ENCODE results near the gene SNX7.

Gene SNX7

GRCh38 chr1:98700228-98700627 is 38.7 kb downstream of the SNX7 start:
- DNase-seq = no peak

- no peak for DNase-seq
Observed at GRCh38 chr1:98702976-98703375, 41.5 kb downstream of the SNX7 start.

- no peak for DNase-seq
Observed at GRCh38 chr1:98704474-98704873, 43.0 kb downstream of the SNX7 start.

DNA sequence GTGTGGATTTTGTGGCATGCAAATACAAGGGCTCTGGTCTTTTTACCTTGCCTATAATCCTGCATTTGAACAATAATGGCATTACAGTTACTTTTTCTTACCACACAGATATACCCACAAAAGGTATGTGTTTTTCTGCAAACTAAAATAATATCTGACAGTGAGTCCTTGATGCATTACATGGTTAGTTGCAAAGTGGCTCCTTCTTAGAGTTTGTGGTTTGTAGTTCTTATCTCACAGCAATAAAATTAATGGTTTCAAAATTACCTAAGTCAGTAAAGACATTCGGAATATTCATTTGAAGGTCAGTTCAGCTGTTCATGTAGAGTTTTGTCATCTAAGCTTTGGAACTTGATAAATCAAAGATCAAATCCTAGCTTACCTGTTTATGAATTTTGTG is 43.5 kb downstream of the SNX7 start:
- no peak for DNase-seq

DNA sequence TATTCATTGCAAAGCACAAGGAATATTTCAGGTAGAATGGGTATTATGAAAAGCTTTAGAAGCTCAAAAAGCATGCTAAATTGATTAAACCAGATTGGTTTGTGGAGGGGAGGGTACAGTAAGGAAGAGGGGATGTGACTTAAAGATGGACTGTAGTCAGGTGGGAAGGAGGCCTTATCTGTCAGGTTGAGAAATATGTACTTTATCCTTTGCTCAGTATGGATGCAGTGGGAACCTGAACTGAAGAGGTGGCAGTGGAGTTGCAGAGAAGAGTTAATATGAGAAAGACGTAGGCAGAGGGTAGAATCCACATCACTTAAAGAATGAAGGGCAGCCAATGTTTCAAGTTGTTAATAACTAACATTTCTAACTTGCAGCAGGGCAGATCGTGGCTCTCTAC is 44.1 kb downstream of the SNX7 start:
- DNase-seq = no peak

GRCh38 chr1:98706173-98706843 is 44.8 kb downstream of the SNX7 start:
- no peak for DNase-seq

DNA sequence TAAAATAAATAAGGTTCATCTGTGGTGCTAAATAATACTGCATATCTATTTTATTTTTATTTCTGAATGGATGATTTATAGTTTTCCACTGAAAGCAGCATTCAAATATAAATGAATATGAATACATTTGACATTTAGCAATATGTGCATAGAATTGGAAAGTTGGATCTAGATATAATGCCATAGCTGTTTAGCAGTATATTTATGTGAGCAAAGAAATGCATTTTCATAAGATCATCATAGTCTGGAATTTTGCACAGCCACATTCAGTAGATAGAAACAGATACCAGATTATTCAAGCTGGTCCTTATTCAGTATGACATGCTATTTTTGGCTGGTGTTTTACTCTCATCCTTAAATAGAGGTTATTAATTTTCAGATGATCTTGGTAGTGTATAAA is 46.0 kb downstream of the SNX7 start:
- no peak for DNase-seq

GRCh38 chr1:98709906-98710305 is 48.4 kb downstream of the SNX7 start:
- no peak for DNase-seq

DNA sequence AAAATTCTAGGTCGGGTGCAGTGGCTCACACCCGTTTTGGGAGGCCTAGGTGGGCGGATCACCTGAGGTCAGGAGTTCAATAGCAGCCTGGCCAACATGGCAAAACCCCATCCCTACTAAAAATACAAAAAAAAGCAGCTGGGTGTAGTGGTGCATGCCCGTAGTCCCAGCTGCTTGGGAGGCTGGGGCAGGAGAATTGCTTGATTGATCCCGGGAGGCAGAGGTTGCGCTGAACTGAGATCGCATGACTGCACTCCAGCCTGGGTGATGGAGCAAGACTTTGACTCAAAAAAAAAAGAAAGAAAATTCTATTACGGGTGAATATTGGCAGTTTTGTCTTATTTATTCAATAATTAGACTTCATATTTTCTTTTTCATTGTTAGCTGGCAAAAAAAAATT is 62.1 kb downstream of the SNX7 start:
- DNase-seq = no peak

DNA sequence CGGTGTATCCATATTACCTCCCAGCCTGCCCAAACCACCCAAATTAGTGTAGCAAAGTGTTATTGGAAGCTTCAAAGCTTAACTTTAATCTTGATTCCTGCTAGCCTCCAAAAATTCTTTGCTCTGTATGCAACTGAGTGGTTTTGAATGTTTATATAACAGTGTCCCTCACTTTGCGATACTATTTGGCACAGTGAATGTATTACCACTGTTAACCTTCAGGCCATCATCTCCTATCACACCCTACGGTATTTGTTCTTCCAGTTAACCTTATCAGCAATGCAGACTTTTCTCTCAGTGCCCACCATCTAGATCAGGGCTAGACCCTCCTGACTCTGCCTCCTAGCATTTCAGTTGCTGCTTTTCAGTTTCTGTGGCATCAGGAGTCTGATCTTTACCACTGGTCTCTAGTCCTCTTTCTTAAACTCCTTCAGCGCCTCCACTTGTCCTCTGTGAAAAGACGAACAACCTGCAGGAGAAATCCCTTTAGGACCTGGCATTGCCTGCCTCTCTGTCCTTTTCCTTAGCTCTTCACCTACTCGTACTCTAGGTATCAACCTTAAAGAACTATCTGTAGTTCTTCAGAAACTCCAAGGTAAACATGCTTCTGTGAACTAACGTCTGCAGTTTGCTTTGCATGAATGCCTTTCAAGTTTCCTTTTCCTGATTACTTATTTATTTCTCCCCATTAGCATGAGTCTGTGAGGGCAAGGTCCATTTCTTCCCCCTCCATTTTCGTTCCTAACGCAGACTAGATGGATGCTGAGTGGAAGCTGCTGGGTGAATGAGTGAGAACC is 71.7 kb downstream of the SNX7 start:
- no peak for DNase-seq

DNA sequence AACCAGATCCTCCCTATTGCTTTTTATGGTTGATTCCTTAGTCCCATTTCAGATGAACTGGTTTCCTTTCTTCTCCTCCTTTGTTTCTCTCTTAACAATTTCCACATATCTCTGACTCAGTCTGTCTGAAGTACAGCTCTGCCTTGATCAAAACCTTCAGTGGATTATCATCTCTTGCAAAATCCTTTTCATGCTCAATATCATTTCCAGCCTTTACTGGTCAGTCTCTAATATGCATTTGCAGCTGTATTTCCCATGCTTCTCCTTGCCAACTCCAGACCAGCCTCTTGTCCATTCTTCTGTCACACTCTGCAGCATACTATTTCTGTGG is 72.2 kb downstream of the SNX7 start:
- no peak for DNase-seq

DNA sequence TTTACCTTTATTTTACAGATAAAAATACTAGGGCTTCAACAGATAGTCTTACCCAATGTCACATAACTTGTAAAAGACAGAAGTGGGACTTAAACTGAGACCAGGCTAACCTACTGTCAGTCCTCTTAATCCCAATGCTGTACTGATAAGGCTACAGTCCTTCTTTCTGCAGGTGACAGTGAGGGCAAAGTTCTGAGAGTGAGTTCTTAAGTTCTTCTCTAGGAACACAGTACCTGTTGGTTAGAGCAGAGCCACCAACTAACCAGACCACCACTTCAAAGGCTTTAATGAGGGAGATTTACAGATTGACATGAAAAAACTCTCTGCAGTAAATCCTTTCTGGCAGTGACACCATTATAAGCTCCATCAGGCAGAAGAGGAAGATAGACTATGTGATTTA is 74.2 kb downstream of the SNX7 start:
- DNase-seq = no peak

GRCh38 chr1:98737835-98738234 is 76.3 kb downstream of the SNX7 start:
- no peak for DNase-seq

DNA sequence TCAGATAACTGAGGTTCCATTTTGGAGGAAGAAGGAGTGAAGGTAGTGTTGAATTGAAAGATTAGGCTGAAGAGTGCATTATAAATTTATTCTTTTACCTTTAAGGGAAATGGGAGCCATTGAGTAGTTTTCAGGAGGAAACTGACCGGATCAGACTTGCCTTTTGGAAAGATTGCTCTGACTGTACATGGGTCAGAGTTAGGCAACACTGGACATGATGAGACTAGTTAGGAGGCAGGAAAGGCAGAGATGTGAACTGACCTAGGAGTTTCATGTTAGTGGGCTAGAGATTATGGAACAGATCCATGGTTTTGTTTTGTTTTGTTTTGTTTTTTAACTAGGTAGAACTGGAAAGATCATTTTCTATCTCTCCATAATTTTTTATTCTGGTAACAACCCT is 78.2 kb downstream of the SNX7 start:
- no peak for DNase-seq

- no peak for DNase-seq
Observed at GRCh38 chr1:98741164-98741563, 79.6 kb downstream of the SNX7 start.

DNA sequence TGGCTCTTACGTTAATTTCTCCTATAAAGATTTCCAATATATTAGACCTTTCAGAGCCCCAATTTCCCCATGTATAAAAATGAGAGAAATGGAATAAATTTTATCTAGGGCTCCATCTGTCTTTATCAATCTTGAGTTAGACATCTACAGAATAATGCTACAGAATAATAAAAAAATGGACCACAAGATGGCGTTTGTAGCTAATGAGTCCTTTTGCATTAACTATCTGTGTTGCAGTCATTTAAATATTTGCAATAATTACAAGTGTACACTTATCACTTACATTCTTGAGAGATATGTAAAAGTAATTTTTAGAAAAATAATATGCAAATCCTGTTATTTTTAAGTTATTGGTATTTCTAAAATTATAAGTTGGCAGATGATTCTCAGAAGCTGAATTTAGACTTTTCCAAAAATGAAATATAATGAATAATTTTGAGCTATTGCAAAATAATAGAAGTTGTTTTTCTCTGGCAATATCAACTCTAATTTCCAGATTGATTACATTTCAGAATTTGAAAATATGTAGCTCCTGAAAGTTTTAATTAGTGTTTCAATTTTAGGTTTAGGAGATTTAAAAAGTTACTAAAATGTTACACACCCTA is 87.7 kb downstream of the SNX7 start:
- no peak for DNase-seq

DNA sequence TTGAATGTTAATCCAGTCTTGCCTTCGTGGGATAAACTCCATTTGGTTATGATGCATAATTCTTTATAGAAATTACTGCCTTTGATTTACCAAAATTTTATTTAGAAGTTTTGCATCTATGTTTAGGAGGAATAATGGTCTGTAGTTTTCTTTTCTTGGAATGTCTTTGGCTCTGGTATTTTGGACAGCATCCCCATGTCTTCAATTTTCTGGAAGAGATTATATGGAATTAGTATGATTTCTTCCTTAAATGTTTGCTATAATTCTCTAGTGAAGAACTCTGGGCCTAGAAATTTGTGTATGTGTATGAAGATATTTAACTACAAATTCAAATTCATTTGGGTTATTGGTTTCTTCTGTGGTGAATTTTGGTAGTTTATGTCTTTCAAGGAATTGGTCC is 92.7 kb downstream of the SNX7 start:
- no peak for DNase-seq

GRCh38 chr1:98761219-98761865 is 99.8 kb downstream of the SNX7 start:
- no peak for DNase-seq

- no peak for DNase-seq
Observed at GRCh38 chr1:98763488-98764150, 102.1 kb downstream of the SNX7 start.

DNA sequence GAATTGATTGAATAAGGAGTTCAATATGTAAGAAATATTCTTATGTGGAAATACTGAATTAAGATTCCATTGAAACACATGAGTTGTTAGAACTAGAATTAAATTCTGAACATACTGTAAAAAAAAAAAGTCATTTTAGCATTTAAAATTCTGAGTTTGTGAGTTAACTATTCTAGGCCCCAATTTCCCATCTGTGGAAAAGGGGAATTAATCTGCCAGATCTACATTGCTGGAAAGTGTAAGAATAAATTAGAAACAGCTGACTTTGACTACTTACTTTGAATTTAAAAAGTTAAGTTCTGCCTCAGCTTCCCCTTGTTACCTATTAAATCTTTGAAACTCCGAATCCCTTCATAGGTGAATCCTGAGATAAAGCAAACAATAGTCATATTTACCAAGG is 103.0 kb downstream of the SNX7 start:
- no peak for DNase-seq

DNA sequence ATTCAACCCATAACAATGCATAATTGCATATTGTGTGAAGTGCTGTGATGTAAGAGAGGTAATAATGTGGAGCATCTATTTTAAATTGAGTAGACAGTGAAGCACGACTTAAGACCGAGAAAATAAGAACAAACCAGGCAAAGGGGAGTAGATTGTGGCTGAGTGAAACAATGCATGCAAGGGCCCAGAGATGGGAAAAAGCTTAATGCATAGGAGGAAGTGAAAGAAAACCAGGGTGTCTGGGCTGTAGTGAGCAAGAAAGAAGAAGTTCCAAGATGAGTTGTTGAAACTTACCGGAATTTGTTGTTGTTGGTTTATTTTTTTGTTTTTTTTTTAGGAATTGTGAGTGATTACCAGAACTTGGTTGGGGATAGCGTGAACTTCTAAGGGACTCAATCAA is 104.7 kb downstream of the SNX7 start:
- no peak for DNase-seq

DNA sequence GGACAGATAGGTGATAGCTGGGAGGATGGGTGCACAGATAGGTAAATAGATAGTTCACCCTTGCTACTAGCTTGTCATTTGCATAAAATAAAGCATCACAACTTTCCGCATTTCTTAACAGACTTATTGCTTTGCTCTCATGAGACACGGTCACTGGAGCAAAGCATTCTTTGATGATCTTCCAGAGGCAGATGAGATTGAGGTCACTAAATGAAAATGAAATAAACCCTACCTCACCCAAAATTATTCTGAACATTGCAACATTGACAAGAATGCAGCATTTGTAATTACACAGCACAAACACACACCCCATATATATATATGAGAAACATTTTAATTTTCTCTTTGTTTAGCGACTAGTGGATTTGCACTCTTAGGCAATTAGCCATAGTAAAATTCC is 107.6 kb downstream of the SNX7 start:
- DNase-seq = no peak

DNA sequence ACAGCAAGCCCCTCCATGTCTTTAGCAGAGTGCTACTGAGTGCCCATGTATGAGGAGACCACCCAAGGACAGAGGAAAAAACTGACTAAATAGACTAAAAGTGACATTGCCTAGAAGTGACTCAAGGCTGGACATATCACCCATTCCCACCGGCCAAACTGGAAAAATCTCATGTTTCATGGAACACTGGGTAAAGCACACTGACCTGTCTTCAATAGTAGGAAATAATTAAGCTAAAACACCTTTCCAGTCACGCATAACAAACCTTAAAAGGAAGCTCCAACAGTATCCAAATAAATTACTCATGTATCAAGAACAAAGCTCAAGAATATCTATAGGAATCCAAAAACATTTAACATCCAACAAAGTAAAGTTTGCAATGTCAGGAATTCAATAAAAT is 120.4 kb downstream of the SNX7 start:
- DNase-seq = no peak
